C4-2B (cell line): ENCODE data around the gene ZNF524.

Source experiments
- H3K27ac ChIP-seq: fragments of 450-650 bp; 2 replicates; pipeline ENCODE4 v1.5.1; 2017
- ZFX ChIP-seq: fragments of 450-650 bp; IDR thresholded peaks from 2 replicates; pipeline ENCODE4 v1.6.1; 2017
- TF ChIP-seq, protein P1 (sequence below): fragments of 450-650 bp; conservative IDR thresholded peaks from 2 replicates; pipeline ENCODE4 v1.5.1; 2017; ENCODE audit warnings: mild to moderate bottlenecking

The ZNF524 gene, protein sequence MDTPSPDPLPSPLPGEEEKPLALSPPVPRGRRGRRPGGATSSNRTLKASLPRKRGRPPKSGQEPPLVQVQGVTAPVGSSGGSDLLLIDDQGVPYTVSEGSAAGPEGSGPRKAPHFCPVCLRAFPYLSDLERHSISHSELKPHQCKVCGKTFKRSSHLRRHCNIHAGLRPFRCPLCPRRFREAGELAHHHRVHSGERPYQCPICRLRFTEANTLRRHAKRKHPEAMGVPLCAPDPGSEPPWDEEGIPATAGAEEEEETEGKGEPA

DNA sequence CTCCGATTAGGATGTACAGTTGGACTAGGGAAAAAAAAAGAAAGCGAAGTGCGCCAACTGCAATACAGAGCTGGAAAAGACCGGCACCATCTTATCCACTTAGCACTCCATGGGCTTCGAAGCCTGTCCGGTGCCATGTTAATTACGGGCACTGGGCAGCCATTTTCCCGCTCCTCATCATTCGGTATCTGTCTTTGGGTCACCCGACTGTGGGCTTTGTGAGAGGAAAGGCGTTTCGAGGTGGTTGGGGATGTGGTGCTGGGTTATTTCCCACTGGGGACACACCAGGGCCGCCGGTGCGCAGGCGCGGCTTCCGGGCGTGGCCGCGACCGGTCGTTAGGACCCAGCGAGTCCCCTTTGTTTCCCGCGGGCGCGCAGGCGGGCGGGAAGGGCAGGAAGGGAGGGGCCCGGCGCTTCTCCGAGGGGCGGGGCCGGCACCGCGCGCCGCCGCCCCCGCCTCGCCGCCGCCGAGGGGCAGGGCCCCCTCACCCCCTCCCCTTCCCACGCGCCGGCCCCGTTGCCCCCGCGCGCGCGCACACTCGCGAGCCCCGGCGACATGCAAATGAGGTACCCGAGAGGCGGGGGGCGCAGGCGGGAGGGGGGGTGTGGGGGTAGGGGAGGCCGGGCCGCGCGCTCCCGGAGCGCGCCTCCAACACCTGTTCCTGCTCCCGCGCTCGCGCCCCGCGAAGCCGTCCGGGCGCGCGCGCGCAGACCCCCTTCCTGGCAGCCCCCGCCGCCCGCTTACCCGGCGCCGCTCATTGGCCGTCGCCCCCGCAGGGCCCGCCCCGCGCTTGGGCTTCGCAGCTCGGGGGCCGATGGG lies at the start of gene ZNF524:
Gene ZNF524 (plus strand): TSS at position 447 of the 820 bp plus-strand sequence. CDS start 1,825 bp downstream, outside the sequence.
- TF ChIP-seq, protein P1, sequence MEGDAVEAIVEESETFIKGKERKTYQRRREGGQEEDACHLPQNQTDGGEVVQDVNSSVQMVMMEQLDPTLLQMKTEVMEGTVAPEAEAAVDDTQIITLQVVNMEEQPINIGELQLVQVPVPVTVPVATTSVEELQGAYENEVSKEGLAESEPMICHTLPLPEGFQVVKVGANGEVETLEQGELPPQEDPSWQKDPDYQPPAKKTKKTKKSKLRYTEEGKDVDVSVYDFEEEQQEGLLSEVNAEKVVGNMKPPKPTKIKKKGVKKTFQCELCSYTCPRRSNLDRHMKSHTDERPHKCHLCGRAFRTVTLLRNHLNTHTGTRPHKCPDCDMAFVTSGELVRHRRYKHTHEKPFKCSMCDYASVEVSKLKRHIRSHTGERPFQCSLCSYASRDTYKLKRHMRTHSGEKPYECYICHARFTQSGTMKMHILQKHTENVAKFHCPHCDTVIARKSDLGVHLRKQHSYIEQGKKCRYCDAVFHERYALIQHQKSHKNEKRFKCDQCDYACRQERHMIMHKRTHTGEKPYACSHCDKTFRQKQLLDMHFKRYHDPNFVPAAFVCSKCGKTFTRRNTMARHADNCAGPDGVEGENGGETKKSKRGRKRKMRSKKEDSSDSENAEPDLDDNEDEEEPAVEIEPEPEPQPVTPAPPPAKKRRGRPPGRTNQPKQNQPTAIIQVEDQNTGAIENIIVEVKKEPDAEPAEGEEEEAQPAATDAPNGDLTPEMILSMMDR, result no peak
- no peak for TF ChIP-seq ZFX
- H3K27ac ChIP-seq, result peak within 1 kb of the TSS; percentile 91

DNA sequence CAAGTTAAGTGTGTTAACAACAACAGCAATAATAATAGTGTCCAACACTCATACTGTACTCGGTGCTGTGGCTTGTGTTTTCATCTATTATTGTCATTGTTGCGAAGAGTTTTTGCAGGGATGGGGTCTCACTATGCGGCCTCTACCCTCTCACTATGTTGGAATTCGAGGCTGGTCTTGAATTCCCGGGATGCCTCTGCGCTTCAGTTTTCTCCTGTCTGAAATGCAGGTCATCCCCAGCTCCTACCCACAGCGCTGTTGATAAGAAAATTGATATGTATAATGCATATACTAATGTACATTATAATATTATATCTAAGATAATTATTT lies 49.8 kb upstream of the ZNF524 start:
- H3K27ac ChIP-seq, result no peak overlapping the region

DNA sequence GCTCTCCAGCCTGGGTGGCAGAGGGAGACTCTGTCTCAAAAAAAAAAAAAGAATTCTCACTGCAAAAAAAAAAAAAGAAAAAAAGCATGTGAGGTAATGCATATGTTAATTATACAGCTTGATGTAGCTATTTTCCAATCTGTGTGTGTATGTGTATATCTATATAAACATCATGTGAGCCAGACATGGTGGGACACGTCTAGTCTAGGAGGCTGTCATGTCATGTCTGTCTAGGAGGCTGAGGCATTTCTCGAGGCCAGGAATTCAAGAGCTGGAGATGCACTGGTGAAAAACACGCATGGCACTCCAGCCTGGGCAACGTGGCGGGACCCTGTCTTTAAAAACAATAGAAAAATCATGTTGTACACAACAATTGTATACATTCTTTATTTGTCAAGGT lies 47.9 kb upstream of the ZNF524 start:
- TF ChIP-seq ZFX, result no peak
- TF ChIP-seq, protein P1, result no peak
- H3K27ac ChIP-seq, result no peak overlapping the region

More for the DNA sequence above, 49.8 kb upstream of the ZNF524 start:
- no peak for TF ChIP-seq ZFX
- TF ChIP-seq, protein P1, result no peak

DNA sequence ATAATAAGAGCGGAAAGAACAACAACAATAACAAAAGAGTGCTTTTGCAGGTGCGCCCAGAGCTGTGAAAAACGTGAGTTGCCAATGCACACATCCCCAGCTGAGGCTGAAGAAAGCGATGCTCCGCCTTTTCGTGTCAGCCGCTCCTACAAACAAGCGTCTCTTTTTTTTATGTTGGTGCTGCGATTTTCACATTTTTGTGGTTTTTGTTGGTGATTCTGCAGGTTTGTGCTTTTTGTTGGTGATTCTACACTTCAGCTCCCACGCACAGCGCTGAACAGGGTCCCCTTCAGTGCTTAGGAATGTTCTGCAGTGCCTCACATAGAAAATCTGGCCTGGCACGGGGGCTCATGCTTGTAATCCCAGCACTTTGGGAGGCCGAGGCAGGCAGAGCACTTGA lies 47.5 kb upstream of the ZNF524 start:
- no peak overlapping the region for H3K27ac ChIP-seq
- TF ChIP-seq ZFX, result no peak
- TF ChIP-seq, protein P1, result no peak

DNA sequence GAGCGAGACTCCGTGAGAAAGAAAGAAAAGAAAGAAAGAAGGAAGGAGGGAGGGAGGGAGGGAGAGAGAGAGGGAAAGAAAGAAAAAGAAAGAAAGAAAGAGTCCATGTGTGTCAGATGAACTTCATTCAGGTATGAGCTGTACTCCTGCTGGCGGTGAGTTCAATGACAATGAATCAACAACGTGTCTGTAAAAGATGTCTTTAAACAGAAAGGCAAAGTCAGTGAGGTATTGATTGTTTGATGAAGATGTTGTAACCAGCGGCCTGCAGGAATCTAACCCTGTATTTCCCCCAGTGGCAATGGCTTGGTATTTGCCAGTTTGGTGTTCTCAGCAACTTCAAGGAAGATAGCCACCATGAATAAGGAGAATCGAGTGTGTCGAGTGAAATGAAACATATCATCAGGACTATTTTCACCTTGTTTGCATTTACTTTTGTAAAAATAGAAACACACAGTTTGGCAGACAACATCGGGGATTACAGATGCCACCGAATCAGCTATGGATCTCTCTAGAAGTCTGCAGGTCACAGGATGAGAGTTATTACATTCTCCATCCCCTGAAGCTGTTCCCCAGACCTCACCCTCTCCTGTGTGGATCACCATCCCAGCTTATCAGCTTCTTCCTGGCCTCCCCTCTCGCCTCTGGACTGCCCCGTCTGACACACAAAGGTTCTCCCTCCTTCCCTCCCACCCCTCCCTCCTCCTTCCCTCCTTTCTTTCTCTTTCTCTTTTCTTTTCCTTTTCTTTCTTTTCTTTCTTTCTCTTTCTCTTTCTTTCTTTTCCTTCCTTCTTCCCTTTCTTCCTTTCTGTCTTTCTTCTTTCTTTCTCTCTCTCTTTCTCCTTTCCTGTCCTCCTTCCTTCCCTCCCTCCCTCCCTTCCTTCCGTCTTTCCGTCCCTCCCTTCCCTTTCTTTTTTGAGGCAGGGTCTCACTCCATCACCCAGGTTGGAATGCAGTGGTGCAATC lies 46.6 kb upstream of the ZNF524 start:
- TF ChIP-seq, protein P1, result no peak
- TF ChIP-seq ZFX, result no peak
- H3K27ac ChIP-seq, result no peak overlapping the region

DNA sequence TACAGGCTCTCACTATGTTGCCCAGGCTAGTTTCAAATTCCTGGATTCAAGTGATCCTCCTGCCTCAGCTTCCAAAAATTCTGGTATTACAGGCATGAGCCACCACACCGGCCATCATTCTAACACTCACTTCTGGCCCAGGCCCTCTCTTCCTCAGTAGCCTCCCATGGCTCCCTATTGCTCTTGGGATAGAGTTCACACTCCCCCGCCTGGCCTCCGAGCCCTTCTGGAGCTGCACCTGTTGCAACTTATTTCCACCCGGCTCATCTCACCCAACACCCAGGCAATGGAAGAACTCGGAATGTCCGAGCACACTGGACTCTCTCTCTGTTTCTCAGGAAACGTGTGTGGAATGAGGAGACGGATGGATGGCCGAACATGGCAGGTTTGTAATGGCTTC lies 45.8 kb upstream of the ZNF524 start:
- H3K27ac ChIP-seq, result no peak overlapping the region
- TF ChIP-seq, protein P1, result no peak
- no peak for TF ChIP-seq ZFX
